ENCODE data around the gene DLGAP1.

DLGAP1 gene

GRCh38 chr18:3513481-3513880 is 941.6 kb downstream of the DLGAP1 start:
- no peak for DNase-seq

GRCh38 chr18:3511980-3512379 is 943.1 kb downstream of the DLGAP1 start:
- DNase-seq, result peak; percentile 29 to 36

GRCh38 chr18:3510896-3511295 is 944.2 kb downstream of the DLGAP1 start:
- DNase-seq, result no peak

- DNase-seq, result no peak
Observed at GRCh38 chr18:3510024-3510423, 945.1 kb downstream of the DLGAP1 start.

GRCh38 chr18:3508576-3509549 is 946.2 kb downstream of the DLGAP1 start:
- DNase-seq, result peak in 1 of 2 experiments; percentile 39

- DNase-seq, result no peak
Observed at GRCh38 chr18:3504637-3505036, 950.5 kb downstream of the DLGAP1 start.

GRCh38 chr18:3502650-3503049 is 952.5 kb downstream of the DLGAP1 start:
- no peak for DNase-seq

GRCh38 chr18:3500016-3500415 is 955.1 kb downstream of the DLGAP1 start:
- DNase-seq, result no peak

GRCh38 chr18:3499501-3499900 is 955.6 kb downstream of the DLGAP1 start:
- no peak for DNase-seq

- peak in 1 of 2 experiments; percentile 63 for DNase-seq
Observed at GRCh38 chr18:3498698-3499471, 956.2 kb downstream of the DLGAP1 start.

DNA sequence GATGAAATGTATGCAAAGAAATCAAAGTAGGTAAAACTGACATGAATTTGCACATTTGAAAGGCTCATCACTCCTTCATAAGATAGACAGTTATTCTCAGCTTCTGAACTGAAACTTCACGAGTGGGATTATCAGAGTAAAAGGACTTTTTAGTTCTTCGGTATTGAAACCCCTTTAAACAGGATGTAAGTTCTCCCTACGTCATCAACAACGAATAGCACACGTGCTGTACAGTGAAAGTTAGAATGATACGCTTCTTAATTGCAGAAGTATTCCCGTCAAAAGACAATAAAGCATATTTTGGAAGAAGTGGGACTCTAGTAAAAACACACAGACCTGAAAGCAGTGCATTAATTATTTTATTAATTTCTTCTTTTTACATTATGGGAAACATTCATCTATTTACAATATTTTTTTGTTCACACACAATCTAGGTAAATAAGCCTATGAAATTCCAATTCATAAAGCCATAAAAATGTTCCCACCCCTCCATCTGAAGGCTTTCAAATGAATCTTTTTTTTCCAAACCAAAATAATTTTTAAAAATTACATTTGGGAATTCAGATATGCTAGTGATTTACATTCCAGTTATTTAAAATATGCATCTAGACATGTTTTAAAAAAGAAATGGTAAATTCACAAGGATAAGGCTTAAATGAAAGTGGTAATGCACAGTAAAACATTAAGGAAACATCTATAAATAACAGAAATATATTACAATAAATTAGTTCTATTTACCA is 959.2 kb downstream of the DLGAP1 start:
- DNase-seq, result no peak

DNA sequence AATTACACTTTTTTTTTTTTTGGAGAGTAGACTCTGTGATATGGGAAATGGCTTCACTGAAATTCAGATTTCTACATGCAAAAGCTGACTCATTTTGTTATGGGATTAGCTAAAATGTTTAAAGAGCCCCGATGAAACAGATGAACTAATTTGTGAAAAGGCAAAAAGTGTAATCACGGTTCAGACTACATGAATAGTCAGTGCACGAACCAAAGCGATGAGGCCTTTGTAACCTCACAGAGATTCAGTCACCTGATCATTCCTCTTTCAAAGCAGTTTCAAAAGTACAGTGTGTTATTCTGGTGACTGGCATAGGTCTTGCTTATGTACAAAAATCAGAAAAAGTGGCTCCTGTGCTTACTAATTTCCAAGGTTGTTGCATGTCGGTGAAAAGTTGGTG is 960.5 kb downstream of the DLGAP1 start:
- no peak for DNase-seq

DNA sequence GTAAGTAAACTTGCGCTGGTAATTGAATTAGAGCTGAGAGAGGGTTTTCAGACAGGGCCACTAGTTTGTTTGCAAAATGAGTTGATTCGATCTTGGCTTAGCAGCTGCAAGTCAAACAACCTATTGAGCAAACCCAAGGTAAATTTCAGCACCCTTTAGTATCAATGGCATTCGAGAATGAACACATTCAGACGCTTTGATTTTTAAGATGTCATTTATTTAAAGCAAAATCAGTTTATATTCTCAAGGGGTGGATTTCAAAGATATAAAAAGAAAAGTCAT is 960.9 kb downstream of the DLGAP1 start:
- no peak for DNase-seq

GRCh38 chr18:3493501-3494244 is 961.4 kb downstream of the DLGAP1 start:
- DNase-seq, result peak; percentile 22 to 41

DNA sequence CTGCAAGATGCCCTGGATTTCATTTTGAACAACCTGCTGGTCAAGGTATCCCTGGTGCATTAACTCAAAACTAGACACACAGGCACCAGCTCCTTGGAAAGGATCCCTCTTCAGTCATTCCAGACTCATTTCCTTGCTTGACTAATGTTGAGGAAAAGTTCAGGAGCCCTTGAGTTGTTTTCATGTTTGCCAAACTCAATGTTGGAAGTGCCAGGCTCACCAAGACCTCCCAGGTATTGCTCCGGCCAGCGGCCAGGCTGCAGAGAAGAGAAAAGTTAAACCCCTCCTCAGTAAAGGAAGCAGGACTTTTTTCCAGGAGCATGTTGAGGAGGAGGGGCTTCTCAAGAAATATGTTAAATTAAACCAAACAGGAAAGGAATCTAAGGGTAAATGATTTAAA is 962.4 kb downstream of the DLGAP1 start:
- no peak for DNase-seq

GRCh38 chr18:3491981-3492555 is 963.0 kb downstream of the DLGAP1 start:
- DNase-seq, result no peak

- no peak for DNase-seq
Observed at GRCh38 chr18:3489462-3489861, 965.6 kb downstream of the DLGAP1 start.

DNA sequence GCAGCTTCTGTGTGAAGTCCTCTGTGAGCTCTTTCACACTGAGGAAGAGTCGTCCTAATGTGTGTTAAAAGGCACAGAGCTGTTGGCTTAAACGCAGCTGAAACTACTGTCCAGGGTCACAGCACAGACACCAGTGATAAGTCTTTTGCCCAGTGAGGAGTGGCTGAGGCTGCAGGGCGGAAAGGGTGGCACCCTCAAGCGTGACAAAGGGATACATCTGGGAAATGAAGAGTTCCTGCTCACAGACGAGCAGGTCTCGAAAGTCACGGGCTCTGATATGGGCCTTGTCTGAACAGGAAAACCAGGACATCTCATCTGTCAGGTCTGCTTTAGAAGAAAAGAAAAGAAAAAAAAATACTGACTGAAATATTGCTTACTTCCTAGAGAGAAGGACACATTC is 968.6 kb downstream of the DLGAP1 start:
- DNase-seq, result no peak

GRCh38 chr18:3485153-3486149 is 969.7 kb downstream of the DLGAP1 start:
- no peak for DNase-seq

GRCh38 chr18:3482258-3482657 is 972.8 kb downstream of the DLGAP1 start:
- DNase-seq, result no peak

GRCh38 chr18:3481696-3482210 is 973.4 kb downstream of the DLGAP1 start:
- peak; percentile 1 to 46 for DNase-seq
